Stimulated activated CD4-positive, alpha-beta T cell treated with anti-CD3 and anti-CD28 coated beads, Interleukin-4, amount 100 ng/mL, for 4 hours (primary cell): Measurements from ENCODE around the gene DMTF1.
A peak's percentile ranks its signal among the peaks of the same experiment; 100 is the strongest.
"Not testable (repeated sequence)": the region's sequence is repeated elsewhere in the genome, so short reads cannot be mapped to it uniquely, and the experiment has no call there.

ENCODE experiments used
- DNase-seq, 2 experiments: peaks; one replicate each; pipeline ENCODE4 v3.0.0-alpha.2; 2020

The DMTF1 gene

DNA sequence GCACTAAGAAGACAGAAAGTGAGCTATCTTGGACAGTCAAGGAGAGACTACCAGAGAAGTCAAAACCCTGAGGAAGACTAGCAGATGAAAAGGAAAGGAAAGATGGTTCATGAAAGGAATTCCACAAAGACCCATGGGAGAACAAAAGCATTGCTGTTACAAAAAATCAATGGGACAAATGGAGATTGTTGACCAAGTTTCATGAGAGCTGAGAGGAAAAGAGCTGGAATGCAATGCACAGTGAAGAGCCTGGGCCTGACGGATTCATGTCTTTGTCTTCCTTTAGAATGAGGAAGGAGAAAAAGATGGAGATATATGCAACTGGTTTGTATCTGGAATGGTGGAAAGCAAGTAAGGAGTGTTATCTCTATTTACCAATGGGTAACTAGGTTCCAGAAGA, 50.0 kb downstream of the DMTF1 start:
- no peak for DNase-seq

- no peak for DNase-seq
Measured at GRCh38 chr7:87202705-87203104, 50.5 kb downstream of the DMTF1 start.

- DNase-seq: not testable (repeated sequence)
Measured at GRCh38 chr7:87203929-87204328, 51.7 kb downstream of the DMTF1 start.

DNA sequence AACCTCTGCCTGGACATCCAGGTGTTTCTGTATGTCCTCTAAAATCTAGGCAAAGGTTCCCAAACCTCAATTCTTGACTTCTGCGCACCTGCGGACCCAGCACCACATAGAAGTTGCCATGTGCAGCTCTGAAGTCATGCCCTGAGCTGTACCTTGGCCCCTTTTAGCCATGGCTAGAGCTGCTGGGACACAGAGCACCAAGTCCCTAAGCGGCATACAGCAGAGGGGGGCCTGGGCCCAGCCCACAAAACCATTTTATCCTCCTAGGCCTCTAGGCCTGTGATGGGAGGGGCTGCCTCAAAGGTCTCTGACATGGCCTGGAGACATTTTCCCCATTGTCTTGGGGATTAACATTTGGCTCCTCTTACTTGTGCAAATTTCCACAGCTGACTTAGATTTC, 52.7 kb downstream of the DMTF1 start:
- no peak for DNase-seq

GRCh38 chr7:87205701-87206100, 53.4 kb downstream of the DMTF1 start:
- DNase-seq: not testable (repeated sequence)

- no peak for DNase-seq
Measured at GRCh38 chr7:87206361-87206760, 54.1 kb downstream of the DMTF1 start.

DNA sequence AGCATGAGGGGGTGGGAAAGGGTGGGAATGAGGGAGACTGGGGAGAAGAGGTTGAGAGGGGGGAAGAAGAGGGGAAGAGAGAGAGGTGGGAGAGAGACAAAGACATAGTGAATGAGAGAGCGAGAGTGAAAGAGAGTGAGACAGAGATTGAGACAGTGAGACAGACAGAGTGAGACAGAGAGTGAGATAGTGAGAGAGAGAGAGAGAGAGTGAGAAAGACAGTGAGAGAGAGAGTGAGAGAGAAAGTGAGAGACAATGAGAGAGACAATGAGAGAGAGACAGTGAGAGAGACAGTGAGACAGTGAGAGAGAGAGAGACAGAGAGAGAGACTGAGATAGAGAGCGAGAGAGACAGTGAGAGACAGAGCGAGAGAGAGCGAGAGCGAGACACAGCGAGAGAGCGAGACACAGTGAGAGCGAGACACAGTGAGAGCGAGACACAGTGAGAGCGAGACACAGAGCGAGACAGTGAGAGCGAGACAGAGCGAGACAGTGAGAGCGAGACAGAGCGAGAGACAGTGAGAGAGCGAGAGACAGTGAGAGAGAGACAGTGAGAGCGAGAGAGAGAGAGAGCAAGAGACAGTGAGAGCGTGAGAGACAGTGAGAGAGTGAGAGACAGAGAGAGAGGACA, 57.2 kb downstream of the DMTF1 start:
- DNase-seq: no peak

- no peak for DNase-seq
Measured at GRCh38 chr7:87210506-87210905, 58.3 kb downstream of the DMTF1 start.

- no peak for DNase-seq
Measured at GRCh38 chr7:87212498-87212897, 60.2 kb downstream of the DMTF1 start.

DNA sequence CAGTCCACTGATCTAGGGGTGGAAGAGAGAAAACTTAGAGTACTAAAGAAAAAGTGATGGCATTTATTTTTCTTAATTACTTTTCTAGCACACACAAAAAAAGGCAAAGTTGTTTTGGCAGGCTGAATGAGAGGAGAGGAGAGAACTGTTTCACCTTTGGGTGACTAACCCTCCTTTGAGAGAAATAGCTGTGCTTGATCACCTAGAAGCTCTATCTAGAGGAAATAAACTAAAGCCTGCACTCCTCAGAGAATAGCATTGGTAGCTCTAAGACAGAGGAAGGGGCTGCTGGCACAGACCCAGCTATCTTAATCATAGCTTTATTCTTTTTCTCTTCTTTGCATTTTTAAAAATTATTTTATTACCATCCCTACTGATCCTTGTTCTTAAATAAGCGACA, 61.0 kb downstream of the DMTF1 start:
- no peak for DNase-seq

GRCh38 chr7:87213811-87214210, 61.6 kb downstream of the DMTF1 start:
- DNase-seq: no peak

- DNase-seq: no peak
Measured at GRCh38 chr7:87215046-87215445, 62.8 kb downstream of the DMTF1 start.

GRCh38 chr7:87216701-87217508, 64.7 kb downstream of the DMTF1 start:
- peak in 1 of 2 experiments; percentile 40 for DNase-seq

DNA sequence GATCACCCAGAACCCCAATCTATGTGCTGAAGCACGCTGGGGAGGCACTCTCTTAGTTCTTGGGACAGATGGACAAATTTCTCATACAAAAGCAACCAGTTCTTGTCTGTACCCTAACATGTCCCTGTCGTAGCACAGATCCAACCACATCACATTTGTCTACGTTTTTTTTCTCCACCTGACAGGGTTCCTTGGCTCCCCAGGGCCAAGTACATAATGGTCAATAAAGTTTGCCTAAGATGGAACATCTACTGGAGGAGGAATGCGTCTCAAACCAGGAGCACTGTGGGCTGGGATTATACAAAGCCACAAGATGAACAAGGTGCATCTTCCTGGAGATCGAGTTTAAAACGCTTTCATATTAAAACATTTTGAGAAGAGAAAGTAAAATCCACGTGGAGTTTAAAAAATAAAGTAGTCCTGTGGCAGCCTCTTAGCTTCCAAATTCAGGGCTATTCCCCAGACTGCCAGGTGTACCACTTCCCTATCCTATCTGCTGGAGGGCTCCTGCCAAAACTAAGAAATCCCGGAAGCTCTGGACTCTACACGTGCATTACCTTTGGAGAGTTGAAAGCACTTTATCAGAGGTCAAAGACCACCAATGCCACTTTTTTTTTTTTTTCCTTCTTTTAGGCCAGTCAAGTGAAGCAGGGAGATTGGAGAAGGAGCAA, 65.9 kb downstream of the DMTF1 start:
- no peak for DNase-seq

DNA sequence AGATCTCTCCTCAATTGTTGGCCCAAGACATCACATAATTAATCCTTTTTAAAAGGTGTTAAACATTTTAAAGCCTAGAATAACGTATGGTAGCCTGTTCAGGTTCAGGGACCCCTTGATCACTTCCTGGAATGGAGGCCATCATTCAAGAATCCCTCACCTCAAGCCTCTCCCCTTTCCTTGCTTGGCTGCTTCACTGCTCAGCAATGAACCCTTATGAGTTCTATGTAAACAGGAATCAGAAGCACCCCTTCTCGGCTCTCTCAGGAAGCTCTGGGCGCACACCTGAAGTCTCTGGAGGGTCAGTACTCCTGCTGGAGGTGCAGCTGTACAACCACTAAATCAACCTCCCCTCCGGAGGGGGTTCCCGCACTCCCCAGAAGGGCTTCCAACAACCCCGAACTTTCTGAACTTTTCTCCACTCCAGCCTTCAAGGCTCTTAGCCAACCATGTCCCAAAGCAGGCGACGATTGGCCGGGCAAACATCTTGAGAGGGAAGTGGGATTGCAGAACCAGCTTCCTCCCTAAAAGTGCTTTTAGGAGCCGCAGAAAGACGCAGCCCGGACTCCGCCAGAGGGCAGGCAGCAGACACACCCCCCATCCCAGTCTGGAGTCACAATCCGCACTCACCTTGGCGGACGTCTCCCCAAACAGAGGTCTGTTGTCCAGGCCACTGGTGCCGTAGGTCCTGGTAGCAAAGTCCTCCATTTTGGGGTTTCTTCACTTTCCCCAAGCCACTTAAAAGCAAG, 66.7 kb downstream of the DMTF1 start:
- DNase-seq: peak in 1 of 2 experiments; percentile 21

DNA sequence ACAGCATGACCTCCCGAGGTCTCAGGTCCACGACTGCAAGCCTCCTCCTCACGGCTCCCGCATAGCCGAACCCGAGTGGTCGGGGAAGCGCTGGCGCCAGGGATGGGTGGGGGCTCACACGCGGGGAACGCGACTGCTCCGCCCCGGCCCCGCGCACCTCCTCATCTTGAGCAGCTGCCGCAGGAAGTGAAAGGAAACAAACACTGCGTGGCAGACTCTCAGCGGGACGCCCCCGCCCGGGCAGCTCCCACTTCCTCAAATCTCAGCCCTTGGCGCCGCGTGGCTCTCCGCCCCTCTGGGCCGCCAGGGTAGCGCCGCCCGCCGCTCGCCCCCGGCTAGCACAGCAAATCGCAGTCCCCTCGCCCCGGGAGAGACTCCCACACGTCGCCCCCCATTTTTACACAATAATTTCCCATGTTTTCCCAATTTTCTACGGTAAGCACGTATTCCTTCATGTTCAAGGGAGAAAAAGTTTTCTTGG, 67.3 kb downstream of the DMTF1 start, which contains the start of gene TMEM243:
Gene TMEM243, minus strand, starts transcription at position 188 of the 481 bp plus-strand sequence. CDS start 229 bp downstream, outside the sequence.
- DNase-seq: peak; percentile 72 to 88

- DNase-seq: peak; percentile 81 to 83
Measured at GRCh38 chr7:87220026-87220733, 67.9 kb downstream of the DMTF1 start.

DNA sequence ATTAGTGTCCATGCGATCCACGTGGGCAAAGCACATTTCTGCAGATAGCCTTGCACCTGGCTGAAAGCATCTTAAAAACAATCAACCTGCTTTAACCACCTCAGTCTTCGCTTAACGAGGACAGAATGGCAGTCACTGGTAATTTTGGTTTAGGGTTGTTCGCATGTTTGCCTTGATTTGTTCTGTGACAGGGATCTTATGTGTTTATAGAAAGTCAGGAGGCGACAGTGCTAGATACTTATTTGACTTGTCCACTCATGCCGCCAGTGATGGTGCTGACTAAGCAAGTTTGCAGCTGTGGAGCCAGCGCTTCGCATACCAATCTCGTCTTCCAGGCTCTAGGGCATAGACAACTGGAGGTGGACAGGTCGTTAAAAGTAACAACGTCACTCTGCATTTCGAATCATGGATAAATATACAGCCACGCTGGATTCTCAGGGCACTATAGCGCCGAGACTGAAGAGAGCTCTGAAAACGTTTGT, 68.5 kb downstream of the DMTF1 start:
- no peak for DNase-seq

DNA sequence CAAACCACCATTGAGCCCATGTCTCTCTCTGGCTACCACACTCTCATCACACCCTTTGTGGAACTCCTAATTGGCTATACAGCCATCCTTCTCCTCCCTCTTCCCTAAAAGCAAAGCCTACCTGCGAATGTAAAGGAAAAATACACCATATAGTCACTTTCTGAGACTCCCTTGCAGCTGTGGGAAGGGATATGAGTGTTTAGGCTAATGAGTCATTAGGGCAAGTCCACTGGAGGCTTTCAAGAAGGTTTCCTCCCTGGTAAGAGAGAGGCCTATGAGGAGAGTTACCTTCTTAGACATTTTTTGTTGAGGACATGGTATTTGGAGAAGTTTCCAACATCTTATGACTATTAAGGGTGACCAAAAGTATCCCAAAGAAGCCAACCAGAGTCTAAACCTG, 71.4 kb downstream of the DMTF1 start:
- no peak for DNase-seq

DNA sequence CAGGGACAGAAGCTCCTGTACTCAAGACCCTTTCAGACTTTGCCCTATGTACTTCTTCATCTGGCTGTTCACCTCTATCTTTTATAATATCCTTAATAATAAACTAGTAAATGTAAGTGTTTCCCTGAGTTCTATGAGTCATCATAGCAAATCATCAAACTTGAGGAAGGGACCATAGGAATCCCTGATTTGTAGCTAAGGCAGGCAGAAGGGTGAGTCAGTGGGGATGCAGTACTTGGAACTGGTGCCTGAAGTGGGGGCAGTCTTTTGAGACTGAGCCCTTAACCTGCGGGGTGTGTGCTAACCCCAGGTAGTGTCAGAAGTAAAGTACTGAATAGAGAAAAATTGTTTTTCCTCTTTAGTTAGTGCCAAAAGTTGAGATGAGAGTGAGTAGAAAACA, 73.4 kb downstream of the DMTF1 start:
- DNase-seq: no peak

GRCh38 chr7:87226495-87226894, 74.2 kb downstream of the DMTF1 start:
- DNase-seq: no peak

GRCh38 chr7:87231258-87231657, 79.0 kb downstream of the DMTF1 start:
- no peak for DNase-seq
